Cardiac septum (tissue), 1 donor: ENCODE results near the gene ATP13A2. TPM values are rescaled to one million over a fixed set of nuclear protein-coding genes. Genes with fewer than 3 reads are reported as not detected.

Experiments used
- DNase-seq: peaks from one replicate; pipeline ENCODE4 v3.0.0-alpha.2; 2020; ENCODE audit warnings: low spot score
- intact Hi-C: fragments of 100-400 bp; cut with DNase I; formaldehyde crosslinking; loops from one replicate; pipeline ENCODE4 v1.14.0; 2022
- total RNA-seq: library from RNA; stranded (reverse); fragmentation: NEBNext Ultra II Directional; extraction: Animal tissue kit (Norgen Biotek cat#: 25700); gene quantifications from one replicate; pipeline ENCODE4 v1.2.1, GENCODE V29; 2021
- donor health status: DM: no; HTN: no; CAD: no.

Gene ATP13A2
- total RNA-seq, 1 donor from 2014 or later, result 13.3 TPM

DNA sequence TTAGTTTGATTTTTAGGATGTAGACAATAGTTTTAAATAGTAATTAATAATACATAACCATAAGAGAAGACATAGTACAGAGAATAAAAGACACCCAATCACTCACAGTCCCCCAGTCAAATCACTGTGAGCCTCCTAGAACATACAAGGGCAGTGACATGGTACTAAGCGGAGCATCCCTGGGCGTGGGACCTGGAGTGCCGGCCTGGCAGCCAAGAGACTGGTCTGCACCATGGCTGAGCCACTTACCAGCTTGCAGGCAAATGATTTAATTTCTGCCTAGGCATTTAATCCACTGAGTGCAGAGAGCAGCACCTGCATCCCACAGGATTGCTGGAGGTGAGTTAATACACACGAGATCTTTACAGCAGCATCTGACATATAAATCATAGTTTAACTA is 21.8 kb upstream of the ATP13A2 start:
- intact Hi-C loops, result no loop called here

DNA sequence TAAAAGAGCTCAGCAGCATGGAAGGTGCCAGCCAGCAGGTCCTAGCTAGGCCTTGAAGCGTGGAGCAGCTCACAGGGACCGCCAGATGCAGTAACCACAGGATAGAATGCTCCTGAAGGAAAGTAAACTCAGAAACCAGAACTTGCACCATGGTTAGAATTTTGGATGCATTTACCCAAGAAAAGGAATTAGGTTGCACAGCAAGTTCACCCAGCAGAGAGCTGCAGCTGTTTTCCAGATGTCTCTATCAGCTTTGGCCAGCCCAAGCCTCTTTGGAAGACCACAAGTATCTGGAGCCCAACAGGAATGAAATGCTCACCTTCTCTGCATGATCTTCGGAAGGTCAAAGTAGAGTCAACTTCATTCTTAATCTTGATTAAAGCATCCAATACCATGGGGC is 21.0 kb upstream of the ATP13A2 start:
- no peak for DNase-seq
- intact Hi-C loops, result no loop called here

More for the DNA sequence above, 21.8 kb upstream of the ATP13A2 start:
- no peak for DNase-seq

DNA sequence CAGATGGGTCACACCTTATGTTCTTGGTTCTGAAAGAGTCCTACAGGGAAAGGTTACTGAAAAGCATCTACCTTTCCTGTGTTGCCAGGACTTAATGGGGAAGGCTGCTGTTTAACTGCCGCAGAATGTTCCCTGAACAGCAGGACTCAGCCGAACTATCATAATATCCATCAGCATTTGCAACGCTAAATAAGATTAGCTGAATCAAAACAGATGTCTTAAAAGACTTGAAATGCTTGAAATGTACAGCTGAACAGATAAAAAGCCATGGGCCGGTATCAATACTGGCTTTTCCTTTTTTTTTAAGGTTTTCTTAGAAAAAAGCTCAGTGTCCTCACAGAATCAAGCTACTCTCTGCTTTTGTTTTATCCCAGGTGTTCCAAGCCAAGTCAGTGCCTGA is 19.7 kb upstream of the ATP13A2 start:
- no peak for DNase-seq
- intact Hi-C loops, result no loop called here

DNA sequence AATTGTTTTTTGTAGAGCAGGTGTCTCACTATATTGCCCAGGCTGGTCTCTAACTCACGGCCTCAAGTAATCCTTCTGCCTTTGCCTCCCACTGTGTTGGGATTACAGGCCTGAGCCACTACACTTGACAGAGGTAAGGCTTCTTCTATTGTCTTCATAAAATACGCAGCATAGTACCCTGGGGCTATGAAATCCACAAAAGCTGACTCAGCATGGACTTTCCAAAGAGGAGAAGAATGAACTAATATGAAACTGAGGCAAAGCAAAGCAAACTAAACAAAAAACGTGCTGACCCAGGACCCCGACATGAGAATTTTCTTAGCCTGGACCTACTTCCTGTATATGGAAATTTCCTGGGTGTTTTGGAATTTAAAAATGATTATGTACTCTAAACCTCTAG is 18.5 kb upstream of the ATP13A2 start:
- no peak for DNase-seq

DNA sequence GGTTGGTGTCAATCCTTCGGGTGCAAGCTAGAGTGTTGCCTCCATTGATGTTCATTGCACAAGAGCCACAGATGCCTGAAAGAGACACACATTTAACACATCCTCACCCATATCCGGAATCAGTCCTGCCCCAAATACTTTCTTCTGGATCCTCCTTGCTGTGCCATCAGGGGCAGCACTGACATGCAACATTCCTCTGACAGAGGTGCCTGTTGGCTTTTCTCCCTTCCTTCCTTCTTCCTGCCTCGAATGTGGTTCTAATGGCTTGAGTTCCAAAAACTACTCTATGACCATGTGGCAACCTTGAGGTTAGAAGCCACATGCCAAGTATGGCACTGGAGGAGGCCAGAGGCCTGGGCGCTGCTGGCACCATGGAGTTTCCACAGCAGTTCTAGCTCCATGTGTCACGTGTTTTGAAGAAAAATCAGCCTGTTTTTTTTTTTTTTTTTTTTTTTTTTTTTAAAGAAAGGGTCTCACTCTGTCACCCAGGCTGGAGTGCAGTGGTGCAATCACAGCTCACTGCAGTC is 17.0 kb upstream of the ATP13A2 start:
- intact Hi-C loops, result no loop called here

More for the DNA sequence above, 18.5 kb upstream of the ATP13A2 start:
- intact Hi-C loops, result no loop called here

DNA sequence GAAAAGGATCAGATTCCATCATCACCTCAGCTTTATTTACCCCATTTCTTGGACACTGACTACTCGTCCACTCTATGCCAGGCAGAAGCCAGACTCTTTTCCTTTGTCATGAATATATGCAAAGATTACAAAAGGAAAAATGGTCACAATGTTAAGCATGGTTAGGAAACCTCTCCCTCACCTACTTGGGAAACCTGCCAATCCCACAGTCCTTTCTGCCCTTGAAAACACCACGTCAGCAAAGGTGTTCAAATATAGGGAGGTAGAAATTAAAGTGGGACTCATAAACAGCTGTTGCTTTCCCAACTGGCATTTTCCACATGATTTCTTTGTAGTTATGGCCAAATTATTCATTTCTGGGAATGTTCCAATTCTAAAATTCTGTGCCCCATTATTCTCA is 16.2 kb upstream of the ATP13A2 start:
- intact Hi-C loops, result no loop called here

More for the DNA sequence above, 17.0 kb upstream of the ATP13A2 start:
- no peak for DNase-seq

DNA sequence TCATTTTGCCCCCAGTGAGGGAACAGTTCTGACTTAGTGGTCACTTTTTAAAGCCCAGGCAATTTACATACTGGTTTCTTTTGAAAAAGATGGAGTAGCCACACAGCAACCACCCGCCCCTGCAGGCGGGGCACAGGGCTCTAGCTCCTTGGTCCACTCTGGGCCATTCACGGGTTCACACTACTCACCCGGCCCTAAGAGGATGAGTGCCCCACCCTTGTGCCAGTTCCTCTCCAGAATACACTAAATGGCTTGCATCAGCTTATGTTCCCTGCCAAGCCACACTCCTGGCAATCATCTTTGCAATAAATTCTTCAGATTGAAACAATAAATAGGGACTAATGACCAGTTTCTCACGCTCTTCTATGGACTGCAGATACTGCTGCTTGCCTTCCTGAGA is 15.7 kb upstream of the ATP13A2 start:
- intact Hi-C loops, result no loop called here
- DNase-seq, result no peak

More for the DNA sequence above, 16.2 kb upstream of the ATP13A2 start:
- no peak for DNase-seq

DNA sequence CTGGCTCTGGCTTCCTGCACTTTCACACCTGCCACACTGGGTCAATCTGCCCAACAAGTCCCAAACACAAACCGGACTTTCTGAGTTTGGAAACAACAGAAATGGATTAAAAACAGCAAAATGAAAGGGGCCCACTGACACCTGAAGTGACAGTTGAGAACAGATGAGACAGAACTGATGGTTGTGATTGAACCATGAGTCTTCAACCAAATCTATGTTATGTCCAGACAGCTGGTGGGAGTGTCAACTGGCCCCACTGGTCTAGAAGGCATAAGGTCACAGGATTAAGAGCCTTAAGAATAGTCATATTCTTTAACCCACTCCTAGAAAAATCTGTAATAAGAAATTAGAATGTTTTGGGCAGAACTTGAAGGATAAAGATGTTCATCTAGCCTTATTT is 13.0 kb upstream of the ATP13A2 start:
- intact Hi-C loops, result no loop called here
- no peak for DNase-seq

DNA sequence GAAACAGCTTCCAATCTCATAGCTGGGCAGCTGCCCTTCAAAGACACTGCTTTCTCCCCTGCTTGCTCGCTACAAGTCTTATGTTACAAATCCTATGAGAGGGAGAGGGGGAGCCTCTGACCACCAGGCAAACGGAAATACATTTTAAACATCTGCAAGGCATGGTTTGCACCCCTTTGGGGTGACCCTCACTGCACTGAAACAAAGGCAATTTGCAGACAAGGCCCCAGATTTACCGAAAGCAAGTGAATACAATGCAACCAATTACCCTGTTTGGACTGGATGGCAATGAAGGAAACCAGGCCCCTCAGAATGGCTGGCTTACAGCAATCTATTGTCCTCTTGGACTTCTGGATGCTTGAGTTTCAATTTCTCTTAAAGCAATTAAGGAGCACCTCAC is 11.8 kb upstream of the ATP13A2 start:
- no peak for DNase-seq
- intact Hi-C loops, result no loop called here

DNA sequence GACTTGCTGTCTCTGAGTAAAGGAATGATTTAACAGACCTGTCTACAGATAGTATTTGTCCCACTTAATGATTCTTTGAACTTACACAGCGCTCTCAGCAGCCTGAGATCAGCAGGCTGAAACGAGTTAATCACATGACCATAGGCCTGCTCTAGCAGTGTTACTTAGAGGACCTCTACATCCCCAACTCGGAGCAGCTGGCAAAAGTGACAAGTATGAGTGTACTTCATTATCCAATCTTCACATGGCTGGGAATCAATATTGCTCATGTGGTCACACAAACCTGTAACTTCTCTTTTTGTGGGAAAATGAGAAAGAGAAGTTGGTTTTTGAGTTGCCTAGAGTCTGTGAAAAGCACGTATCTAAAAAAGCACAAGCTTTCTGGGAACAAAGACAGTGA is 11.4 kb upstream of the ATP13A2 start:
- intact Hi-C loops, result no loop called here
- no peak for DNase-seq

DNA sequence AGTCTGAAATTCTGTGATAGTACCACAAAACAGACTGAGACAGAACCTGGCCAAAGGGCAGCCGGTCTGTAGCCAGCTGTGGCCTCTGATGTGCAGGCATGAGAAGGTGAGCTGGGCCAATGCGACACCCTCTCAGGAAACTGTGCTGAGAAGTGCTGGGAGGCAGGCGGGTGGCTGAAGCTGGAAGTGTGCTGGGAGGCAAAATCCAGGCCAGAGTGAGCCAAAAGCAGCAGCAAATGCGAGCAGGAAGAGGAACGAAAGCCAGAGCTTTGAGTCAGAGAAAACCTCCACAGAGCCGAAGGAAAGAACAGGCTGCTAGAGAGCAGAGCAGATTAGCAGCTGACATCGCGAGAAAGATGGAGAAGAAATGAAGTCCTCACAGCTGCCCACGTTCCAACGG is 10.2 kb upstream of the ATP13A2 start:
- DNase-seq, result no peak

DNA sequence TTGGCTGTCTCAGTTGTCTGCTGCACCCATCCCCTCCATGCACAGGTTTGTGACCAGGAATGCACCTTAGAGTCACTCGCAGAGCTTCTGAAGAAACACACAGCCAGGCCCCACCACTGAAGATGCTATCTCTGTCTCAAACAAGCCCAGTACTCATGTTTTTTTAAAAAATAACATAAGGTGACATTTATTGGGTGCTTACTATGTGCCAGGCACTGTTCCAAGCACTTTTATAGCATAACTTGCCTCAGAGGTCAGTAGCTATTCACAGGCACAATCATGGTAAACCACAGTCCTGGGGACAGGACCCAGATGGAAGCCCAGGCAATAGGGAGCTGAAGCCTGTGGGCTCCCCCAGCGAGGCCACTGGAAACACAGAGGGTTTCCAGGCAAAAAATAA is 8.8 kb upstream of the ATP13A2 start:
- no peak for DNase-seq
- intact Hi-C loops, result no loop called here

More for the DNA sequence above, 10.2 kb upstream of the ATP13A2 start:
- intact Hi-C loops, result no loop called here

DNA sequence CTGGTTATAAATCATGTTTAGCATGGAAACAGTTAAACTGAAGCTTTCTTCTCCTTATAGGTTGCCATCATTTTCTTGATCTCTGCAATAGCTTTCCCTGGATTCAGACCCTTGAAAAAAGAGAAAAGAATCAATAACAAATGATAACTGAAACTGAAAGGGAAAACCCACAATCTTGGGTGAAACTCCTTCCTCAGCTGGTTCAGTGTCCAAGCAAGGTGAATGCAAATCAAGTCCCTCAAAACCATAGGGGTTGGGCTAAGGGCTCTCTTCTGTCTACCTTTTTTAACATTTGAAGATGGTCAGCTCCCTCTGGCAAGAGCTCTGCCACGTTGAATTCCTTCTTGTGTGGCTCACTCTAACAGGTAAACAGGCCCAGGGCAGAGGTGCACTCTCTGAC is 7.1 kb upstream of the ATP13A2 start:
- no peak for DNase-seq
- intact Hi-C loops, result no loop called here

DNA sequence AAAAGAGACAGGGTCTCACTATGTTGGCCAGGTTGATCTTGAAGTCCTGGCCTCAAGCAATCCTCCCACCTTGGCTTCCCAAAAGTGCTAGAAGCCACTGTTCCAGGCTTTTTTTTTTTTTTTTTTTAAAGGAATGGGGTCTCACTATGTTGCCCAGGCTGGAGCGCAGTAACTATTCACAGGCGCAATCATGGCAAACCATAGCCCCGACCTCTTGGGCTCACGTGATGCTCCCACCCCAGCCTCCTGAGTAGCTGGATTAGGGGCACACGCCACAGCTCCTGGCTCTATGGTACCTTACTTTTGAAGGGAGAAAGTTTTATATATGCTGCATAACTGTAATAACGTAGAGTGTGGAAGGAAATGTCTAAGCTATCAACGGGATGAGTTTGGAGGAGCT is 5.7 kb upstream of the ATP13A2 start:
- no peak for DNase-seq

DNA sequence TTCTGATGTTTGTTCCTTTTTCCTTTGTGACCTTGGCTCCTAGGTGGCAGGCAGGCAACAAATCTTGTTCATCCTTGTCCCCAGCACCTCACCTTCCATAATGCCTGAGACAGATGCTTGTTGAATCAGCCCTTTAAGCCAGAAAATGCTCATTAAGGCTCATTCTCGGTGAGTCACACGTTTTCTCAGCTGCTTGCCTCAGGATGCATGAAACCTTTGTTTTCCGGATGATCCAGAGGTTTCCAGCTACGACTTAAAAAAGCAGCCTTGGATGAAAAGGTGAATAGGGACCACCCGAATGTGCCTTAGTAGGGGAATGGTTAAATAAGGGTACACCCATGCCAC is 4.6 kb upstream of the ATP13A2 start:
- no peak for DNase-seq
- intact Hi-C loops, result no loop called here

More for the DNA sequence above, 5.7 kb upstream of the ATP13A2 start:
- intact Hi-C loops, result no loop called here

DNA sequence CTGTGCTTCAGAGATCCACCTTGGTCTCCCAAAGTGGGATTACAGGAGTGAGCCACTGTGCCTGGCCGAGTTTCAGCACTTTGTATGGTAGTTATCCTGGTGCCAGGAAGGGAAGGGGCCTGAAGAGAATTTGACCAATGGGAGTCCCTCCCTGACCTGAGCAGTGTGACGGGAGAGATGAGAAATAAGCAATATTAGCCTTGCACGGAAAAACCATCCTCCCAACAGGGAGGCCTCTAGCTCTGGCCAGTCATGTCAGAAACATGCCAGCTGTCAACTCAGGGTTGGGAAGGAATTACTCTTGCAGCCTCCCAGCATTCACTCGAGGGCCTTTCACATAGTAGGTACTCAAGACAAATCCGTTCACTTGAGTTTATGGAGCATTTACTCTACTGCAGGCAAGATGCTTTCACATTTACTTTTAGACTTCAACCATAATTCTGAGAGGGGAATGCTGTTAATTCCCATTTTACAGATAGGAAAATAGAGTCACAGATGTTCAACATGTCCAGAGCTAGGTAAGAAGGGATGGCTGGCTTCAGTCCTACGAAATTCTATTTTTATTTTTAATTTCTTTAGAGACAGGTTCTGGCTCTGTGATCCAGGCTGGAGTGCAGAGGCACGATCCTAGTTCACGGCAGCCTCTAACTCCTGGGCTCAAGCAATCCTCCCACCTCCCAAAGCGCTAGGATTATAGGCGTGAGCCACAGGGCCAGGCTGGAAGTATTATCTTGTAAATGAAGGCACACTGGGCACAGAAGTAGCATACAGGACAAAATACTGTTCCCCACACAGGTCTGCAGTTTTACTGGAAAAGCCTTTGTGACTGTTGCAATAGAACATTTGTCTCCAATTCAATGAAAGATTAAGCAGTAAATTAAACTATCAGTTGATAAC is 3.2 kb upstream of the ATP13A2 start:
- intact Hi-C loops, result loop anchor here (5.0 kb wide), 1 partner anchor 48 kb away; no protein-coding TSS in a partner anchor
- DNase-seq, result peak; percentile 9

DNA sequence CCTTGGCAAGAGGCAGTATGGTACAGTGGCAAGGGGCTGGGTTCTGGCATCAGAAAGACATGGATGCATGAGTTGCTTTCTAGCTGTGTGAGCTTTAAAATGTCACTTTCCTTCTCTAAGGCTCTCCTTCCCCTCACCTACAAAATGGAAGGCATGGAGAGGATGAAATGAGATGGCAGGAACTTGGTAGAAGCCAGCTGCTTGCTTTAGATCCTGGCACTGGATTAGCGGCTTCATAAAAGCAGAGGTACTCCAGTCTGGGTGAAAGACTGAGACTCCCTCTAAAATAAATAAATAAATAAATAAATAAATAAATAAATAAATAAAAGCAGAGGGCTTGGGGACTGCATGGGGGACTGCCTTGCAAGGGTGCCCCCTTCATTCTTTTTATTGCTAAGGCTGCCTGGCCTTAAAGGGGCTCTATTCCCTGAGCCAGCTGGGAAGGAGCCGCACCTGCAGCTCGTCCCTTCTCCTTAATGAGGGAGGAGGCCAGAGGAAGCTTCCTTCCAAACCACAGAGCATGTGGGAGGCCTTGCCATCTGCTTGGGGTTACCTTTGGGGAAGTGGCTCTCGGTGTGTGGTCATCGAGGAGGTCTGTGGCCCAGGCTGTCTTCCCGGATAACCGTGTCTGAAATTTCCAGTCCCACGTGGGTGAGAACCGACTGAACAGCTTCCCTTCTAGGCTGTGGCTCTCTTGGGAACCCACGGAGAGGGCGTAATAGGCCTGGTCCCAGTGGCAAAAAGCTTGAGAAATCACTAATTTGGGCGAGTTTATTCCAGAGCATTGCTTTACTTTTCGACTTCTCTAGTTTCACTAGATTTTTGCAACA is 2.0 kb upstream of the ATP13A2 start:
- peak; percentile 81 for DNase-seq
- intact Hi-C loops, result loop anchor here (2.0 to 5.0 kb wide), 2 partner anchors 39 to 46 kb away; no protein-coding TSS in a partner anchor

DNA sequence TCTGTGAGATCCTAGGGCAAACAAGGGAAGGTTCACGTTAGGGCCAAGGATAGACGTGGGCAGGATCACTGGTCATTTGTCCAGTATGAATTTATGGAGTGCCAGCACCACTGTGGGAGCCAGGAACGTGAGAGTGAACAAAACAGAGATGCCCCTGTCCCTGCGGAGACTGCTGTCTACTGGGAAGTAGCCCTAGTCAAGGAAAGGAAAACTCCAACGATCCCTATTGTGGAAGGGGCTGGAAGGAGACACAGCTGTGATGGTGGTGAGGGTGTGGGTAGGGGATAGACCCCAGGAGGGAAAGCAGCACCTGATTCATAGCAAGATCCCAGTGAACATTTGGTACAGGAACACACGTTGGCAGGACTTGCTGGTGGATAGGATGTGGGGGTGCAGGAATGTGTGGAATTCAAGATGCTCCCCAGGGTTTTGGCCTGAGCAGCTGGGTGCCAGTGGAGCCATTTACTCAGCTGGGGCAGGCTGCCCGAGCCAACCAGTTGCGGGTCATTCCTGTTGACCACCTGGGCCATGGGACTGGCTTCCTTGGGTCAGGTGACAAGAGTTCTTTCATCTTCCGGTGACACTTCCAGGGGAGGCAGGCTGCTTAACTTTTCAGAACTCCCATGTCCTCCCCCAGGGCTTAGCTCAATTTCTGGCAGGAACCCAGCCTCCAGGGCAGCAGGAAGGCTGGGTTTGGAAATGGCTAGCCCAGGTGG is 1.2 kb upstream of the ATP13A2 start:
- DNase-seq, result no peak
- intact Hi-C loops, result loop anchor here (2.0 to 5.0 kb wide), 2 partner anchors 40 to 46 kb away; no protein-coding TSS in a partner anchor

DNA sequence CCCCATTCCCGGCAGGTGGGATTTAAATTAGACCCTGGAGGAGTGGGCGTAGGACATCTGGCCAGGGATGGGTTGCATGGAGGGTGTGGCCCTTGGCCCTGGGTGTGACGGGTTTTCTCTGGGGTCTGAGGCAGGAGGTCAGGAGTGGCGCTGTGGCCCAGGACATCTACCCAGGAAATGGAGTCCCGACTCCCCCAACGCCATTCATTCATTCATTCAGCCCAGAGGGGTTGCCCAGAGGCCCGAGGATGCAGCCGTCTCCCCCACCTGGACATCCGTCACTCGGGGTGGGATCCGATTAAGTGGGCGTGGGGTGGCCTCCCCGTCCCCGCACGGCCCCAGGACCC is 663 bp downstream of the ATP13A2 start:
- intact Hi-C loops, result loop anchor here (5.0 kb wide), 1 partner anchor 44 kb away; no protein-coding TSS in a partner anchor

DNA sequence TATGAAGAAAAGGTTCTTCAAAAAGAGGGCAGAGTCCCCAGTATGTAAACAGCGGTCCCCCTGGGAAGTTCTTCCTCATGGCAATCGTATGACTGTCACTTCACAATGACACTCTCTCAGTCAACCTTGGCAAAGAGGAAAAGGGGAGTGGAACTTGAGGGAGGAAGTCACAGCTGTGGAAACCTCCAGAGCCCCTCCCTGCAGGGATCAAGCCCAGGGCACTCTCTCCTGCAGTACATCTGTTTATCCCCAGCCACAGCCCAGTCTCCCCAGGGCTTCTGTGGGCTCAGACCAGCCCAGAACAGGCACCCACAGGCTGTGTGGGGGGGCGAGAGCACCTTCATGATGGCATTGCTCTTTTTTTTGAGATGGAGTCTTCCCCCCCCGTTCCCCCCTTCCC is 2.0 kb downstream of the ATP13A2 start:
- DNase-seq, result no peak
- intact Hi-C loops, result loop anchor here (5.0 kb wide), 1 partner anchor 42 kb away; no protein-coding TSS in a partner anchor

More for the DNA sequence above, 663 bp downstream of the ATP13A2 start:
- DNase-seq, result no peak
